Measurements from ENCODE around the gene PTGIS.

GRCh38 chr20:49459684-49460083, 108.3 kb downstream of the PTGIS start:
- TF ChIP-seq POLR2AphosphoS5 (IDR thresholded peaks at IDR 0.05) (no peak), POLR2A (IDR thresholded peaks at IDR 0.05) (no peak), CTCF (IDR thresholded peaks at IDR 0.05) (no peak)
